ENCODE measurements around the gene TMEM82. TPM values are rescaled to one million over a fixed set of nuclear protein-coding genes. Genes with fewer than 3 reads are reported as not detected.

Gene TMEM82
- total and polyA plus RNA-seq, 9 of the 15 experiments (the other 6 are each of a cell fraction or from before 2014, with no cell fraction given): not detected

- 31% methylated on average over 12 of the region's 15 CpGs for WGBS (ENCODE audit: insufficient coverage, low coverage, missing lambda C conversion rate)
- no peaks in the 10 kb centered on the region for H3K79me2 ChIP-seq (ENCODE audit: control insufficient read depth, insufficient read depth, low read length)
- no peaks in the 10 kb centered on the region for H3K9me1 ChIP-seq (ENCODE audit: control insufficient read depth, insufficient read depth, low read length)
- H3K4me1 ChIP-seq (replicated peaks in 1 of 2; ENCODE audit: control insufficient read depth in 2 of 2, insufficient read depth in 2 of 2, low read length in 2 of 2): peaks cover 15 to 30% of the 10 kb centered on the region in 2 experiments; a peak in 4 of 5 replicates
- DNase-seq (ENCODE audit: extremely low read depth in 1 of 4, low spot score in 3 of 4) (no peak), ATAC-seq (no peak), FAIRE-seq (no peak)
- H3K9me3 ChIP-seq (replicated peaks; ENCODE audit: control insufficient read depth, insufficient read depth, low read depth, low read length): no peaks in the 10 kb centered on the region
- peaks cover 23 to 68% of the 10 kb centered on the region in 2 experiments for H3K27me3 ChIP-seq (ENCODE audit: control insufficient read depth in 2 of 2, insufficient read depth in 2 of 2, low read length in 2 of 2)
- no peak overlapping the region for H3K27ac ChIP-seq (ENCODE audit: extremely low read depth, low read depth, low read length)
- H3K36me3 ChIP-seq (ENCODE audit: control insufficient read depth, insufficient read depth, low read length): no peaks in the 10 kb centered on the region
- BruUV-seq (replicated peaks): no TSS peak
- H4K20me1 ChIP-seq (replicated peaks; ENCODE audit: control insufficient read depth, insufficient read depth, low read length): peaks cover 3% of the 10 kb centered on the region; the same call in 1 of the 2 replicates
- 0 out of 2 replicates have a peak, but pooled peaks have one; percentile 50 for TF ChIP-seq FOXP1 (CRISPR knock-in tag; IDR thresholded peaks at IDR 0.05)
- TF ChIP-seq ZNF24 (IDR thresholded peaks at IDR 0.05): peak; percentile 68
- no peak for TF ChIP-seq ETS1 (conservative IDR thresholded peaks at IDR 0.05; ENCODE audit: control insufficient read depth, low read depth, low read length)
- POLR2A ChIA-PET: interaction anchor here (0.5 to 2.1 kb wide), 3 partner anchors 9 to 51 kb away, joined by 4 to 6 read pairs (median 4); no protein-coding TSS in a partner anchor
- H3K4me2 ChIP-seq (ENCODE audit: insufficient read depth, low read length): no peak overlapping the region
- no peak overlapping the region for H3K4me3 ChIP-seq
- CTCF ChIA-PET (ENCODE audit: low intra/inter-chr PET ratio): no interaction called here
- in situ Hi-C loops (cut with MboI) (no loop called here), intact Hi-C loops (cut with micrococcal nuclease) (no loop called here)
- H3K9ac ChIP-seq (ENCODE audit: insufficient read depth in 1 of 2, low read depth in 2 of 2, low read length in 2 of 2): peak overlapping the region in 1 of 2 experiments; percentile 24; a peak in 1 of 4 replicates
- H2AFZ ChIP-seq (ENCODE audit: low read depth, low read length): no peak overlapping the region
These were observed 22.6 kb downstream of the TMEM82 start for GRCh38 chr1:15764890-15765289.
